Mesendoderm (in vitro differentiated cells): ENCODE results near the gene MGST2.
A peak's percentile ranks its signal among the peaks of the same experiment; 100 is the strongest.

Experiments used
- DNase-seq: peaks from one replicate; pipeline ENCODE4 v3.0.0; 2013
- H2AK5ac ChIP-seq: 2 replicates; pipeline ENCODE4 v1.6.1; 2013; ENCODE audit warnings: low read length, inconsistent platforms
- H2BK120ac ChIP-seq: 2 replicates; pipeline ENCODE4 v1.6.1; 2013; ENCODE audit warnings: low read depth, mild to moderate bottlenecking, low read length, moderate library complexity, mixed read lengths
- H2BK15ac ChIP-seq: replicated peaks from 2 replicates; pipeline ENCODE4 v1.6.1; 2013; ENCODE audit warnings: low read depth, mild to moderate bottlenecking, moderate library complexity
- H2BK5ac ChIP-seq: 2 replicates; pipeline ENCODE4 v1.6.1; 2013; ENCODE audit warnings: low read length, inconsistent platforms
- H3K18ac ChIP-seq: 2 replicates; pipeline ENCODE4 v1.6.1; 2013; ENCODE audit warnings: mild to moderate bottlenecking, low read length, mixed read lengths
- H3K23ac ChIP-seq: one replicate; pipeline ENCODE4 v1.6.1; 2013; ENCODE audit warnings: low read length
- H3K27ac ChIP-seq: 2 replicates; pipeline ENCODE4 v1.5.1; 2013; ENCODE audit warnings: low read depth, mild to moderate bottlenecking, inconsistent platforms, low read length, moderate library complexity
- H3K27me3 ChIP-seq: 2 replicates; pipeline ENCODE4 v1.6.1; 2013; ENCODE audit warnings: low read length, control low read depth, mild to moderate bottlenecking, inconsistent platforms; ENCODE audit not compliant: insufficient read depth, poor library complexity
- H3K36me3 ChIP-seq: 2 replicates; pipeline ENCODE4 v1.6.1; 2013; ENCODE audit warnings: low read length, inconsistent platforms; ENCODE audit not compliant: control insufficient read depth, insufficient read depth
- H3K4ac ChIP-seq: one replicate; pipeline ENCODE4 v1.6.1; 2013; ENCODE audit warnings: low read depth, mild to moderate bottlenecking, low read length, moderate library complexity
- H3K4me1 ChIP-seq: 2 replicates; pipeline ENCODE4 v1.6.1; 2013; ENCODE audit warnings: low read depth, low read length, inconsistent platforms; ENCODE audit not compliant: control insufficient read depth
- H3K4me2 ChIP-seq: 2 replicates; pipeline ENCODE4 v1.6.1; 2013; ENCODE audit warnings: low read length
- H3K4me3 ChIP-seq: 2 replicates; pipeline ENCODE4 v1.5.1; 2013; ENCODE audit warnings: mild to moderate bottlenecking, low read length
- H3K56ac ChIP-seq: one replicate; pipeline ENCODE4 v1.6.1; 2013; ENCODE audit warnings: low read length
- H3K79me1 ChIP-seq: 2 replicates; pipeline ENCODE4 v1.6.1; 2013; ENCODE audit warnings: low read length, inconsistent platforms
- H3K79me2 ChIP-seq: 2 replicates; pipeline ENCODE4 v1.6.1; 2013; ENCODE audit warnings: mild to moderate bottlenecking, low read length; ENCODE audit not compliant: control insufficient read depth, insufficient read depth
- H3K9ac ChIP-seq: 2 replicates; pipeline ENCODE4 v1.6.1; 2013; ENCODE audit warnings: low read length, inconsistent platforms
- H4K5ac ChIP-seq: one replicate; pipeline ENCODE4 v1.6.1; 2013; ENCODE audit warnings: low read length
- H4K8ac ChIP-seq: one replicate; pipeline ENCODE4 v1.6.1; 2013; ENCODE audit warnings: low read depth, mild to moderate bottlenecking, control low read depth, low read length, moderate library complexity
- WGBS: extraction: QIAGEN DNeasy Blood & Tissue Kit; methylation state at CpG from one replicate; pipeline ENCODE4 v1.1.7; 2013; ENCODE audit warnings: low lambda C conversion rate, missing lambda C conversion rate; ENCODE audit not compliant: insufficient coverage; ENCODE audit errors: extremely low coverage; 5-methylcytosine and 5-hydroxymethylcytosine counted together

The MGST2 gene

DNA sequence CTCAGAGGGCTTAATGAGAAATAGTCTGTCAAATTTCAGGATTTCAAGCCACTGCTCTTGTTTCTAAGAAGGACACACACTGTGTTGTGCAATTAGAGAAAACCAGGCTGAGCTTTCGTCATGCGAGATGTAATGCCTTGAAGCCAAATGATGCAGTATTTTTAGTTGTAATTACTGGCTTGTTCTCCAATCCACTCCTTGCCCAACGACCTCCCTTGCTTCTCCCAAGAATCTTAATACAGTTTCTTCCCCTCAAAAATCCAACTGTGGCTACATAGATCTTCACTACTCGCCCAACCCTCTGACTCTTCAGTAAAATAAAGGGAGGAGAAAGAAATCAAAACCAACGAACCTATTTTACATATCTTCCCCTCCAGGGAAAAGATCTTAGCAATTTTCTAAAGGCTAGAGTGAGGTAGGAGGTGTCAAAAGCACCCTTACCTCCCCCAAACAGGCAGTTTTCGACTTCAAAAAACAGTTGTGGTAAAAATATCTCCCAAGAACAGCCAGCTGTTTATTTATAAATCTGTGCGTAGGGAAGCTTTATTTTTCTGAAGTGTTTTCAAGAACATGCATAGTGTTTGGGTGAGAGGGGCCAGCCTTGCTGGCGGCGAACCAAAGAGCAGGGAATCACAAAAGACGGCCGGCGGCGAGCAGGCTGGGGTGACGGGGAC is 68.7 kb downstream of the MGST2 start:
- Histone ChIP-seq H2BK5ac (no peak overlapping the region), H3K27me3 (no peaks in the 10 kb centered on the region), H4K5ac (no peak overlapping the region), H2BK120ac (peak overlapping the region; percentile 24), H3K4ac (no peak overlapping the region), H3K4me1 (peaks cover 18% of the 10 kb centered on the region), H4K8ac (no peak overlapping the region), H3K18ac (peak overlapping the region; percentile 82), H3K56ac (peak overlapping the region; percentile 49), H3K4me3 (no peak overlapping the region), H3K23ac (no peak overlapping the region), H3K4me2 (peak overlapping the region; percentile 9), H2BK15ac (no peak overlapping the region), H2AK5ac (no peak overlapping the region), H3K9ac (peak overlapping the region; percentile 43), H3K27ac (no peak overlapping the region), H3K79me1 (no peaks in the 10 kb centered on the region), H3K79me2 (no peaks in the 10 kb centered on the region), H3K36me3 (no peaks in the 10 kb centered on the region)
- DNase-seq = peak; percentile 33
- WGBS = no CpG with 5 or more reads among the region's 14 CpGs

DNA sequence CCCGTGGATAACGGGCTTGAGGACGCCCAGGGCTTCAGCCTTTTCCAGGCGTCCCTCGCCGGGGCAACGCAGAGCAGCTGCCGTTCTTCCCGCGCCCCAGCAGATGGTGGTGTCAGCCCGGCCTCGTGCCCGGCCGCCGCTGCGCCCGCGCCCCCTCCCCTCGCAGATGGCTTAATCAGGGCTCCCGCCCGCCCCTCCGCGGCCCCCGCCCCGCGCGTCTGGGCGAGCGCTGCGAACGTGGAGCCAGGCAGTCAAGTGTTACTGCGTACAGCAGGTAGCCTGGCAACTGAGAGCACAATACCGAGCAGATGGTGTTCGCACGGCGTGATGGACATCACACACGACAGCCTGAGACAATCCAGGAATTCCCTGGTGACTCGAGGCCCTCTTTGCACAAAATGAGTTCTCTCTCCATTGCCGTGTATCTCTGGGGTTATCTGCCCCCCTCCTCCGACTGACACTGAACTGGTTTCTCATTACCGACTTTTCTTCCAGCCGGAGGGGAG is 69.3 kb downstream of the MGST2 start:
- no peak overlapping the region for H3K23ac ChIP-seq
- no CpG with 5 or more reads among the region's 42 CpGs for WGBS
- no peaks in the 10 kb centered on the region for H3K79me2 ChIP-seq
- H4K5ac ChIP-seq = no peak overlapping the region
- peak overlapping the region; percentile 78 for H3K27ac ChIP-seq
- H3K4me1 ChIP-seq = peaks cover 18% of the 10 kb centered on the region
- no peak overlapping the region for H2AK5ac ChIP-seq
- peak overlapping the region; percentile 75 for H3K9ac ChIP-seq
- peak overlapping the region; percentile 74 for H2BK5ac ChIP-seq
- H3K4me3 ChIP-seq = peak overlapping the region; percentile 53
- H3K79me1 ChIP-seq = no peaks in the 10 kb centered on the region
- H3K18ac ChIP-seq = peak overlapping the region; percentile 82
- no peaks in the 10 kb centered on the region for H3K27me3 ChIP-seq
- no peak overlapping the region for H3K4ac ChIP-seq
- H3K56ac ChIP-seq = peak overlapping the region; percentile 96
- no peak overlapping the region for H4K8ac ChIP-seq
- H2BK120ac ChIP-seq = no peak overlapping the region
- H2BK15ac ChIP-seq = no peak overlapping the region
- no peaks in the 10 kb centered on the region for H3K36me3 ChIP-seq
- DNase-seq = peak; percentile 96
- peak overlapping the region; percentile 82 for H3K4me2 ChIP-seq

DNA sequence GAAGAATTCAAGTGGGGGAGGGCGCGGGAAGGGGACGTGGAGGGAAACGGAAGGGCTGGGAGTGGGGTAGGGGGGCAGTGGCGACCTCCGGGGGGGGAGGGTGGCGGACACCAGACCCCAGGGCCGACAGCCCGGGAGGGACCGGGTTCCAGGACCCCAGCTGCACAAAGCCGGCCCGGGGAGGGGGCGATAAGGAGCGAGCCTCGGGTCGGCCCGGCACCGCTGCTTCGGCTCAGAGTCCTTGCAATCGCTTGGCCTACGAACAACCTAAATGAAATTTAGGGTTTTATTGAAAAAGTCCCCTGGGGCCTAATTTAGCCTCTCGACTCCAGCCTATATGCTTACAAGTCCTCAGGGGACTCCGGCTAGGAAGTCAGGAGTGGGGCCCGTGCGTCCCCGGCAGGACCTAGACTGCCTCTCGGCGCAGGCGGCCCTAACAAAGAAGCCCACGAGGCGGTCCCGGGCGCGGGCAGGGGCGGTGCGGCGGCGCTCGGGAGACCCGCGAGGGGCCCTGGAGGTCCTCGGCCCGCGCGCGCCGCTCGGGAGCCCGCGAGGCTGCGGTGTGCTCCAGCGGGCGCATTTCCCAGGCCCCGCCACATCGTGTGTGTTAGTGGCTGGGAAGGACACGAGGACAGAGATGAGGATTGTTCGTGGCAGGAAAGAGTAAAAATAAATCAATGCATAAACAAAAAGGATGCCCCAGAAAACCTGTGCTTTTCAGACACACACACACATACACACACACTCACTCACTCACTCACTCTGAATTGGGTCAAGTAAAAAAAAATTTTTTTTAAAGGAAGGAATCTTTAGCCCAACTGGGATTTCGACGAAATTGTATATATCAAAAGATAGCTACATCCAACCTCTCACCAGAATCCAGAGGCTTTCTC is 70.0 kb downstream of the MGST2 start:
- H3K27ac ChIP-seq = peak overlapping the region; percentile 78
- peak overlapping the region; percentile 96 for H3K56ac ChIP-seq
- H3K23ac ChIP-seq = peak overlapping the region; percentile 71
- peak overlapping the region; percentile 74 for H3K4ac ChIP-seq
- H2BK120ac ChIP-seq = no peak overlapping the region
- no peaks in the 10 kb centered on the region for H3K79me1 ChIP-seq
- H4K5ac ChIP-seq = peak overlapping the region; percentile 56
- no peaks in the 10 kb centered on the region for H3K36me3 ChIP-seq
- peak overlapping the region; percentile 72 for H3K18ac ChIP-seq
- H2AK5ac ChIP-seq = no peak overlapping the region
- peak overlapping the region; percentile 14 for H2BK15ac ChIP-seq
- peak; percentile 71 for DNase-seq
- peaks cover 18% of the 10 kb centered on the region for H3K4me1 ChIP-seq
- no peaks in the 10 kb centered on the region for H3K79me2 ChIP-seq
- H3K27me3 ChIP-seq = no peaks in the 10 kb centered on the region
- peak overlapping the region; percentile 53 for H3K4me3 ChIP-seq
- H4K8ac ChIP-seq = peak overlapping the region; percentile 3
- no CpG with 5 or more reads among the region's 59 CpGs for WGBS
- H3K9ac ChIP-seq = peak overlapping the region; percentile 75
- H3K4me2 ChIP-seq = peak overlapping the region; percentile 82
- peak overlapping the region; percentile 74 for H2BK5ac ChIP-seq

GRCh38 chr4:139736274-139736660 is 70.6 kb downstream of the MGST2 start:
- Histone ChIP-seq H3K56ac (peak overlapping the region; percentile 96), H3K4me2 (no peak overlapping the region), H3K18ac (no peak overlapping the region), H3K79me1 (no peaks in the 10 kb centered on the region), H2AK5ac (peak overlapping the region; percentile 32), H2BK120ac (no peak overlapping the region), H3K4me3 (no peak overlapping the region), H3K36me3 (no peaks in the 10 kb centered on the region), H4K5ac (no peak overlapping the region), H3K27ac (no peak overlapping the region), H3K27me3 (no peaks in the 10 kb centered on the region), H4K8ac (no peak overlapping the region), H3K4me1 (peaks cover 18% of the 10 kb centered on the region), H3K4ac (no peak overlapping the region), H3K9ac (peak overlapping the region; percentile 38), H3K79me2 (no peaks in the 10 kb centered on the region), H2BK15ac (no peak overlapping the region), H3K23ac (no peak overlapping the region), H2BK5ac (no peak overlapping the region)
- DNase-seq = peak; percentile 37
- WGBS = no CpG with 5 or more reads among the region's 5 CpGs

GRCh38 chr4:139736661-139737060 is 71.0 kb downstream of the MGST2 start:
- Histone ChIP-seq H3K23ac (no peak overlapping the region), H3K27ac (no peak overlapping the region), H3K4me3 (no peak overlapping the region), H3K4ac (no peak overlapping the region), H3K79me1 (no peaks in the 10 kb centered on the region), H4K5ac (no peak overlapping the region), H3K56ac (no peak overlapping the region), H2BK5ac (no peak overlapping the region), H3K4me2 (no peak overlapping the region), H2BK120ac (no peak overlapping the region), H4K8ac (no peak overlapping the region), H3K18ac (peak overlapping the region; percentile 9), H3K9ac (no peak overlapping the region), H2BK15ac (no peak overlapping the region), H3K4me1 (peaks cover 18% of the 10 kb centered on the region), H3K27me3 (no peaks in the 10 kb centered on the region), H2AK5ac (no peak overlapping the region), H3K79me2 (no peaks in the 10 kb centered on the region), H3K36me3 (no peaks in the 10 kb centered on the region)
- DNase-seq = no peak
- no CpG with 5 or more reads among the region's 2 CpGs for WGBS
